ENCODE data around the gene MCRIP1. TPM values are rescaled to one million over a fixed set of nuclear protein-coding genes. Genes with fewer than 3 reads are reported as not detected.

Gene MCRIP1
- total RNA-seq, 2 donors from 2014 or later, result 164 to 183 TPM

GRCh38 chr17:81813861-81814683 lies 19.0 kb downstream of the MCRIP1 start:
- Mint-ChIP-seq H3K27me3 (ENCODE audit: insufficient read depth) (peaks cover 8% of the 10 kb centered on the region), H3K4me1 (no peaks in the 10 kb centered on the region), H3K36me3 (ENCODE audit: low read depth) (no peaks in the 10 kb centered on the region), H3K9me3 (no peaks in the 10 kb centered on the region), H3K4me3 (no peak overlapping the region), H3K27ac (no peak overlapping the region)
- no peaks in the 10 kb centered on the region for H3K36me3 ChIP-seq (ENCODE audit: control insufficient read depth, insufficient read depth, low read length)
- no peak for DNase-seq
- no peak overlapping the region for H3K4me3 ChIP-seq (ENCODE audit: low read length)
- no peak overlapping the region for H3K9ac ChIP-seq (ENCODE audit: extremely low read depth, low read length, poor library complexity, severe bottlenecking)
- WGBS, 2 experiments (ENCODE audit: insufficient coverage in 1 of 2, insufficient read length in 1 of 2), result 93% methylated on average over 25 to 35 of the region's 41 CpGs
- no peak overlapping the region for H3K27ac ChIP-seq (ENCODE audit: low read depth, low read length)
- no peaks in the 10 kb centered on the region for H3K9me3 ChIP-seq (ENCODE audit: control insufficient read depth, low read length)
- TF ChIP-seq CTCF (conservative IDR thresholded peaks at IDR 0.05), result no peak
- no peaks in the 10 kb centered on the region for H3K4me1 ChIP-seq (ENCODE audit: control insufficient read depth, insufficient read depth, low read length)
- H3K27me3 ChIP-seq (ENCODE audit: control insufficient read depth, insufficient read depth, low read length, poor library complexity, severe bottlenecking), result no peaks in the 10 kb centered on the region

DNA sequence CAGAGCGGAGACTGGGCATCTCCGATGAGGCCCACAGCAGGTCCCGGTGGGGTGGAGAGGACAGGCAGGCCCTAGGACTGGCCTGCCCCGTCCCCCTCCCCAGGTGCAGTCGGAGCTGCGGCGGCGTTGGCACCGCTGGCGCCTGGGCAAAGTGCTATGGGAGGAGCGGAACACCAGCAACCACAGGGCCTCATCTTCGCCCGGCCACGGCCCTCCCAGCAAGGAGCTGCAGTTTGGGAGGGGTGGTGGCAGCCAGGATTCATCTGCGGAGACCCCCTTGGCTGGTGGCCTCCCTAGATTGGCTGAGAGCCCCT lies 19.8 kb downstream of the MCRIP1 start:
- Histone ChIP-seq H3K27me3 (ENCODE audit: control insufficient read depth, insufficient read depth, low read length, poor library complexity, severe bottlenecking) (no peaks in the 10 kb centered on the region), H3K4me1 (ENCODE audit: control insufficient read depth, insufficient read depth, low read length) (no peaks in the 10 kb centered on the region), H3K9me3 (ENCODE audit: control insufficient read depth, low read length) (no peaks in the 10 kb centered on the region), H3K36me3 (ENCODE audit: control insufficient read depth, insufficient read depth, low read length) (no peaks in the 10 kb centered on the region), H3K9ac (ENCODE audit: extremely low read depth, low read length, poor library complexity, severe bottlenecking) (no peak overlapping the region), H3K27ac (ENCODE audit: low read depth, low read length) (no peak overlapping the region), H3K4me3 (ENCODE audit: low read length) (no peak overlapping the region)
- WGBS, 2 experiments (ENCODE audit: insufficient coverage in 1 of 2, insufficient read length in 1 of 2), result 90 to 94% methylated on average over 11 to 15 of the region's 15 CpGs
- Mint-ChIP-seq H3K36me3 (ENCODE audit: low read depth) (no peaks in the 10 kb centered on the region), H3K9me3 (no peaks in the 10 kb centered on the region), H3K27me3 (ENCODE audit: insufficient read depth) (peaks cover 12% of the 10 kb centered on the region), H3K4me3 (no peak overlapping the region), H3K27ac (no peak overlapping the region), H3K4me1 (no peaks in the 10 kb centered on the region)
- no peak for TF ChIP-seq CTCF (conservative IDR thresholded peaks at IDR 0.05)
- DNase-seq, result no peak

- H3K9me3 ChIP-seq (ENCODE audit: control insufficient read depth, low read length), result no peaks in the 10 kb centered on the region
- no peak overlapping the region for H3K9ac ChIP-seq (ENCODE audit: extremely low read depth, low read length, poor library complexity, severe bottlenecking)
- no peaks in the 10 kb centered on the region for H3K4me1 ChIP-seq (ENCODE audit: control insufficient read depth, insufficient read depth, low read length)
- peaks cover 3% of the 10 kb centered on the region for H3K27me3 ChIP-seq (ENCODE audit: control insufficient read depth, insufficient read depth, low read length, poor library complexity, severe bottlenecking)
- no peaks in the 10 kb centered on the region for H3K9me3 Mint-ChIP-seq
- no peak overlapping the region for H3K27ac ChIP-seq (ENCODE audit: low read depth, low read length)
- H3K36me3 ChIP-seq (ENCODE audit: control insufficient read depth, insufficient read depth, low read length), result no peaks in the 10 kb centered on the region
- H3K4me3 Mint-ChIP-seq, result no peak overlapping the region
- DNase-seq, result no peak
- WGBS, 2 experiments (ENCODE audit: insufficient coverage in 1 of 2, insufficient read length in 1 of 2), result 92 to 94% methylated on average over 18 to 41 of the region's 45 CpGs
- H3K36me3 Mint-ChIP-seq (ENCODE audit: low read depth), result no peaks in the 10 kb centered on the region
- no peak overlapping the region for H3K4me3 ChIP-seq (ENCODE audit: low read length)
- H3K4me1 Mint-ChIP-seq, result no peaks in the 10 kb centered on the region
- no peak overlapping the region for H3K27ac Mint-ChIP-seq
- no peak for TF ChIP-seq CTCF (conservative IDR thresholded peaks at IDR 0.05)
- peaks cover 10% of the 10 kb centered on the region for H3K27me3 Mint-ChIP-seq (ENCODE audit: insufficient read depth)
These were observed 20.3 kb downstream of the MCRIP1 start for GRCh38 chr17:81812571-81813370.

All from endodermal cell (in vitro differentiated cells).